ENCODE measurements around the gene YIPF3.
"Not testable (repeated sequence)": the region's sequence is repeated elsewhere in the genome, so short reads cannot be mapped to it uniquely, and the experiment has no call there.

YIPF3 gene

DNA sequence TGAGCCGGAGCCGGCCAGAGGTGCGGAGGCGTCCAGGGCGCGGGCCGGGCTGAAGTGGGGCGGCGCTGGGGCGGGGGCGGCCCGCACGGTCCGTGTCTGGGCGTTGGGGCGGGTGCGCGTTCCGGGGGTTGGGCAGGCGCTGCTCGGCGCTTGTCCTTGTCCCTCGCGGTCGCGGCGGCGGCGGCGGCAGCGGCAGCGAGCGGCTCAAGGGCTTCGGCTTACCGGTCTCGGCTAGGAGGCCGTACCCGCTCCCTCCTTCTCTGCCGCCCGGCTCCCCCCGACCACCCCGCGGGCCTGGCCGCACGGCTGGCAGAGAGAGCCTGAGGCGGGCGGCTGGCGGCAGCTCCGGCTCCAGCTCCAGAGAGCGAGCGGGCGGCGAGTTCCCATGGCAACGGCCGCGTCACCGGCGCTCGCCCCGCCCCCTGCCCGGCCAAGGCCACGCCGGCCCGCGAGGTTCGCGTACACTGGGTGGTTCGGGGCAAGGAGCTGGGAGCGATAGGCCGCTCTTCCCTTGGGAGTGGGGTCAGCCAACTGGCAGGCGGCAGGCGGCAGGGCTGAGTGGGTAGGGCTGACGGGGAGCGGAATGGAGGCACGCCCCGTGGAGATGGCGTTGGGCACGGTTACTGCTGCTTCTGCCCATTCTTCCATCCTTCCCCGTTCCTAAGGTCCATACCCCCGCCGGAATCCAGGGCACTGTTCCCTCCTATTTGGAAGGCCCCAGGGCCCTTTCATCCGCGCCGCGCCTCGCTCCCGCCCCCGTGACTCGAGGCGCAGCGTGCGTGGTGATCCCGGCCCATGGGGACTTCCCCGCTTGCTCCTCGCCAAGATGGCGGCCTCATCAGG lies 6.5 kb downstream of the YIPF3 start, which contains the start of gene LRRC73:
Gene LRRC73 (minus strand): TSS at position 363 of the 843 bp plus-strand sequence. CDS start 561 bp downstream, outside the sequence.
- DNase-seq (ENCODE audit: low read depth) = peak; percentile 39

DNA sequence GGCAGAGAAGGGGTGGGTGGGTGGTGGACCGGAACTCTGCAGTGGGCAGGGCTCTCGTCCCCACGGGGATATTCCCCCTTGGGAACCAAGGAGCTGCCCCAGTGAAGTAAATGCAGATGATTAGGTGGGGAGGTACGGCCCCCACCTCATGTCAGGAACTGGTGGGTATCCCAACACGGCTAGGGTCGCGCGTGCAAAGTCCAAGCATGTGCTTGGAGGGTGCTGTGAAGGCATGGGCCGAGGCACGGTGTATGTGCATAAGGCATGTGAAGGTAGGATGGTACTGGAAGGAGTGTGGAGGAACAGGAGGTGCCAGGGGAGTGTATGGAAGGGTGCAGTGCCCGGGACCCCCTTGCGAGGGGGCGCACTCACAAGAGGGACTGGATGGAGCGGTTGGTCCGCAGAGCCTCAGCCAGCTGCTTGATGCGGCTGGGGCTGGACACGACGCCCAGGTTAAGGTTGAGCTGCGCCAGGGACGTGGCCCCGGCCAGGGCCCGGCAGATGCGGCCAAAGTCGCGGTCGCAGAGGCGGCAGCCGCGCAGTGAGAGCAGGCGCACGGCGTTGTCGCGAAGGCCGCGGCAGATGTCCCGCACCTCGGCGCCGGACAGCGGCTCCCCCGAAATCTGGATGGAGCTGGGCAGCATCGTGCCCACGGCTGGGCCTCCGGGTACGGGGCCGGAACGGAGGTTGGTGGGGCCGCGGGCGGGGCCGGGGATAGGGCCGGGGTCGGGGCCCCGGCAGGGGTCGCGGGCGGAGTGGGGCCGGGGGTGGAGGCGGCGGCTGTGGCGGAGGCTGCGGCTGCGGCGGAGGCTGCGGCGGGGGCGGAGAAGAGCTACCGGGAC lies 7.4 kb downstream of the YIPF3 start:
- DNase-seq (ENCODE audit: low read depth) = no peak

DNA sequence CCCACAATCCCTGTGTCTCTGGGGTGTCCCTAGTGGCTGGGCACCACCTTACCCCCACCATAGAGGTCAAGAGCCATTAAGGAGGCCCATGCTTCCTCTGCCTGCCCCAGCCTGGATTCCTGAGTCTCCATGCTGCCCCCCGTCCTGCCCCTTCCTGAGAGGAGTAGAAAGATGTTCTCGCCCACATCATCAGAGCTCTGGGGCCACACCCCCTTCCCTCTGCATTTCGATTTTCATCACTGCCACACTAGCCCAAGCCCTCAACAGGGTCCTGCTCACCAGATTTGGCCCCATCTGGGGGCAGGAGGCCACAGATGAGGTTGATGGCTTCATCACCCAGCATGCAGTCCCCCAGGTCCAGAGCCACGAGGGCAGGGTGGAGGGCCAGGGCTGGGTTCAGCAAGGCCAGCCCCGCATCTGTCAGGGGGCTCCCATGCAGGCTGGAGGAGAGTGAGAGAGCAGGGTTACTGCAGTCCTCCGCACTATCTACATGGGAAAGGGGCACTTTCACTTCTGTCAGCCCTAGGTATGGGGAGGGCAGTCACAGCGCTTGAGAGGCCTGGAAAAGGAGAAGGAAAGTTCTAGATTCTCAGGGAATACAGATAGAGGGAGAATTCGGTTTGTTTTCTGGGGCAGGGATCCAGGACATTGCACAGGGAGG lies 8.1 kb downstream of the YIPF3 start:
- DNase-seq (ENCODE audit: low read depth) = no peak

DNA sequence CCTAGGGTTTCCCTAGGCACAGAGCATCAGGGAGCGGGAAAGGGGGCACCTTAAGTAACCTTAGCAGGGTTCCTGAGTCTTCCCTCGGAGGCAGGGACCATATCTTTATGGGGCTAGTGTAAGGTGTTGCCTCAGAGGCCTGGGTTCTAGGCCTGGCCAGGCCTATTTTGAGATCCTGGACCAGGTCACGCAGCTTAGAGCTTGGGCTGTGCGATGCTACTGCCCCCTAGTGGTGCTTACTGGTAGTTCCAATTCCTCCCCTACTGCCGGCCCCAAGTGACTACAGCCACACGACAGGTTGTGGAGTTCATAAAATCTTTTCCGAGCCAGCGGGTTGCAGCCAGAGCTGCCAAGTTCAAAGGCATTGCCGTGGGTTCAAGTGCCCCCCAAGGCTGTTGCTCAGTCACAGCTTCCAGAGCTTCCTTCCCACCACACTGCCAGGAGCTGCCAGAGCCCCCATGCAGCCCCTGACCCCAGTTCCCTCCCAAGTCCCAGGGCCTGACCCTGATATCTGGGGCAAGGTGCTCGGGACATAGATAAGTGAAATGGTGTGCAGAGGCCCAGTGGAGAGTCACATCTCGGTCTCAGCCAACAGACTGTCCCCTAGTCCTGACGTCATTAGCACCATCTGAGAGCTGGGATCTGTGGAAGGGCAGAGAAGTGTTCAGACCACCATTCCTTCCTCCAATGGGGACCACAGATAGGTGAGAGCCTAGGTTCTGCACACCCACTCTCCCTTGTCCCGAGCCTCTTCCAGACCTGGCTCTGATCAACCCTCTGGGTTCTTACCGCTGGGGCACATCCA lies 9.9 kb downstream of the YIPF3 start:
- peak; percentile 76 for DNase-seq (ENCODE audit: low read depth)

DNA sequence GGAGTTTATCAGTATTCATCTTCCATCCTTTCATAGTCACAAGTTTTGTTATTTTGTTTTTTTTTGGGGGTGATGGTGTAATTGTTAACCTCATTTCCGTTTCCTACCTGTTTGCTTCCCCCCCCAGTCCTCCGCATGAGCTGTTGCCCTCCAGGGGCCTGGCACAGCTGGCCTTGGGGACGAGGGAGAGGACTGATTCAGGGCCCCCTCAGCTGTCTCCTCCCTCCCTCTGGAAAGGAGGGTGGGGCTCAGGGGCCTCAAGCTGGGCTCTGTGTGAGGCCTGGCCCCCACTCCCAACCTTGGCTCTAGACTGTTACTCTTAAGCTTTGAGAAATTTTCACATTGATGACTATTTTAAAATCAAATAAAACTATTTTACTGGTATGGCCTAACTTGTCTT lies 10.6 kb downstream of the YIPF3 start:
- DNase-seq (ENCODE audit: low read depth) = no peak

DNA sequence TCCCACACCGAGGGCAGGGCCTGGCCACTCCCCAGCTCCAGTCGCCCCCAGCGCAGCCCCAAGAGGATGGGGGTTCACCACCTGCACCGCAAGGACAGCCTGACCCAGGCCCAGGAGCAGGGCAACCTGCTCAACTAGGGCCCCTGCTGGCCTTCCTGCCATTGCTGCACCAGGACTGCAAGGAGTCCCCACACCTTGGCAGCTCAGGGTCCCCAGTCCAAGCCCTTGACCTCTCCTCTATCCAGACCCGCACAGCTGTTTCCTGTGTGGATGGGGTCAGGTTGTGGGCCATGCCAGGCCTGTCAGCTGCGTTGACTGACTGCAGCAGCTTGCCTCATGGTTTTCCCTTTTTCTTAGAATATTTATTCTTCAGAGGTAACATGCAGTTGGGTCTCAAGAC lies 11.0 kb downstream of the YIPF3 start:
- no peak for DNase-seq (ENCODE audit: low read depth)

DNA sequence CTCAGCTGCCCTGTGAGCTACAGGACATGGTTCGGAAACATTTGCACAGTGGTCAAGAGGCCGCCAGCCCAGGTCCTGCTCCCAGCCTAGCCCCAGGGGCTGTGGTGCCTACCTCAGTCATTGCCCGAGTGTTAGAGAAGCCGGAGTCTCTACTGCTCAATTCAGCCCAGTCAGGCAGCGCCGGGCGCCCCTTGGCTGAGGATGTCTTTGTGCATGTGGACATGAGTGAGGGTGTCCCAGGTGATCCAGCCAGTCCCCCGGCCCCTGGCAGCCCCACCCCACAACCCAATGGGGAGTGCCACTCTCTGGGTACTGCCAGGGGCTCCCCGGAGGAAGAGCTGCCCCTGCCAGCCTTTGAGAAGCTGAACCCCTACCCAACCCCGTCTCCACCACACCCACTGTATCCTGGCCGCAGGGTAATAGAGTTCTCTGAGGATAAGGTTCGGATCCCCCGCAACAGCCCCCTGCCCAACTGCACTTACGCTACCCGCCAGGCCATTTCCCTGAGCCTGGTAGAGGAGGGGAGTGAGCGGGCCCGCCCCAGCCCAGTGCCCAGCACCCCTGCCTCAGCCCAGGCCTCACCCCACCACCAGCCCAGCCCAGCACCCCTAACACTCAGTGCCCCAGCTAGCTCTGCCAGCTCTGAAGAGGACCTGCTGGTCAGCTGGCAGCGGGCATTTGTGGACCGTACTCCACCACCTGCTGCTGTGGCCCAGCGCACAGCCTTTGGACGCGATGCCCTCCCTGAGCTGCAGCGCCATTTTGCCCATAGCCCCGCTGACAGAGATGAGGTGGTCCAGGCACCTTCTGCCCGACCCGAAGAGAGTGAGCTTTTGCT lies 11.8 kb downstream of the YIPF3 start:
- DNase-seq (ENCODE audit: low read depth) = no peak

DNA sequence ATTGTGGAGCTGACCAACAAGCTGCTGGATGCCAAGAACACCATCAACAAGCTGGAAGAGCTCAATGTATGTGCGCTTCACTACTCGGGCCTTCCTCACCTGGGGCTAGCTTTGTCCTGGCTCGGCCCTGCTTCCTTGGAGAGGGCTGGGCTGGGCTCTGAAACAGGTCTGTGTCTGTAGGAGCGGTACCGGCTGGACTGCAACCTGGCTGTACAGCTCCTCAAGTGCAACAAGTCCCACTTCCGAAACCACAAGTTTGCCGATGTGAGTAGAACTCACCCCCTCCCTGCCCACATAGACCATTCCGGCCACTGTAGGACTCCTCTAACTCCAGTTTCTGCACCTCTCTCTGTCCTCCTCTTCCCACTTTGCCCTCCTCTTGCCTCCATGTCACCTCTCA lies 13.3 kb downstream of the YIPF3 start:
- no peak for DNase-seq (ENCODE audit: low read depth)

DNA sequence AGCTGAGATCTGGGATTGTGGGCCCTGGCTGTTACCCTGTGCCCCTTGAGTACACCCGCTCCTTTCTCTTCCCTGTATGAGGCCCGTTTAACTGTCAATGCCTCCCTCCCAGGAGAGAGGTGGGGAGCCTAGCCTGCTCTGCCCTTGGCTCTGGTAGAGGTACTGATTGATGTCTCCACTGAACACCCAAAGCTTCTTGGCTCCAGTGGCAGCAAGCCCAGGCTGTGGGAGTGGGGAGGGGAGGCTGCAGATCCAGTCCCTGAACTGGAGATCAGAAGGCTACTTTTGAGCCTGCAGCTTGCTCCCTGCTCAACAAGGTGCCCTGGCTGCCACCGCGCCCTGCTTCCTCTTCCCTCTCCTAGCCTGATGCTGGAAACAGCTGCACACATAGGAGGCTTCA lies 14.1 kb downstream of the YIPF3 start:
- DNase-seq (ENCODE audit: low read depth) = no peak

DNA sequence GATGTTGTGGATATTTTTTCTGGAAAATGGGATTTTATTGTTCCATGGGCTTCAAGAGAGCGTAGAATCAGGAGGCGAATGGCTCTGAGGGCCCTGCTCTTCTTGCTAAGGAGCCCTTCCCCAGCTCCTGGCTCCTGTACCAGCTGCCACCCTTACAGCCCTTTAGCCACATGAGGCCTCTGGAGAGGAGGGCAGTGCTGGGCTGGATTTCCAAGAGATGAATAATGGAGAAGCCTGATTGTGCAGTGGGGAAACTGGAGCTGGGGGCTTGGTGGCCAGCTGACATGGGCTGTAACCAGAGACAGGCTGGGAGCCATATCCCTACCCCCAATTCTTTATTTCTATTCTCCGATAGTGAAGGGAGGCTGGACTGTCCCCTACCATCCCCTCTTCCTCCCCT lies 15.8 kb downstream of the YIPF3 start:
- DNase-seq (ENCODE audit: low read depth) = no peak

DNA sequence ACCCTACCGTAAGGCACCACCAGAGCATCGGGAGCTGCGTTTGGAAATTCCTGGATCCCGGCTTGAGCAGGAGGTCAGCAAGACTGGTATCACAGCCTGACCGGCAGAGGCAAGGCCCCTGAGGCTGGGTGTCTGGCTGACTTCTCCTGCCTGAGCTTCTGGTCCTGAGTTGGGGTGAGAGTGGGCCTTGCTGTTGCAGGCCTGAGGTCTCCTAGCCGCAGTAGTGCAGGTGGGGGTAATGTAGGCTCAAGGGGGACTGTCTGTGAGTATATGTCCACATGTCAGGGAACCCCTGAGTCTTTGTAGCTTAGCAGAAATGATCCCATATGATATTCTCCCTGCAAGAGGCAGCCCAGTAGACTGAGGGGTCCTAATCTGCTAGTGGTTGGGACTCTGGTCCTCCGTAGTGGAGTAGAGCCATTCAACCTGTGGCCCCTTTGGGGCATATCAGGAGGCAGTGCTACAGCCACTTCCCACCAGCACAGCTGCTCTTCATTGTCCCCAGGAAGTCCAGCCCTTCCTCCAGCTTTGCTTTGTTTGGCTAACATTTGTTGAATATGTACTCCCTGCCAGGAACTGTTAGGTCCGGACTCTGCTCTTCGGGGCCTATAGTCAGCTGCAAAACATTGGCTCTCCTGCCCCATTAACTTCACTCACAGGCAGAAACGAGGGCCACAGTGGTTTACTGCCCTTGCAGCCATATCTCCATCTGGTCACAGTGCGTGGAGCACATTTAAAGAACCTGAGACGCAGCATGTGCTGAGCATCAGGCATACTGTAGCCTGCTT lies 17.5 kb downstream of the YIPF3 start:
- DNase-seq (ENCODE audit: low read depth) = no peak

DNA sequence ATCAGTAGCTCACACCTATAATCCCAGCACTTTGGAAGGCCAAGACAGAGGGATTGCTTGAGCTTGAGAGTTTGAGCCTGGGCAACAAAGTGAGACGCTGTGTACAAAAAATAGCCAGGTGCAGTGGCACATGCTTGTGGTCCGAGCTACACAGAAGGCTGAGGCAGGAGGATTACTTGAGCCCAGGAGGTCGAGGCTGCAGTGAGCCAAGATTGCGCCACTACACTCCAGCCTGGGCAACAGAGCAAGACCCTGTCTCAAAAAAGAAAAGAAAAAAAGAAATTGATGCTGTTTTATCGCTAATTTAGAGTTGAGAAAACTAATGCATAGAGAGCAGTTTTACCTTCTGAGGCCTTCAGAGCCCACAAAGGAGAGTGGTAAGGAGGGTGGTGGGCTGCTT lies 18.4 kb downstream of the YIPF3 start:
- not testable (repeated sequence) for DNase-seq (ENCODE audit: low read depth)

DNA sequence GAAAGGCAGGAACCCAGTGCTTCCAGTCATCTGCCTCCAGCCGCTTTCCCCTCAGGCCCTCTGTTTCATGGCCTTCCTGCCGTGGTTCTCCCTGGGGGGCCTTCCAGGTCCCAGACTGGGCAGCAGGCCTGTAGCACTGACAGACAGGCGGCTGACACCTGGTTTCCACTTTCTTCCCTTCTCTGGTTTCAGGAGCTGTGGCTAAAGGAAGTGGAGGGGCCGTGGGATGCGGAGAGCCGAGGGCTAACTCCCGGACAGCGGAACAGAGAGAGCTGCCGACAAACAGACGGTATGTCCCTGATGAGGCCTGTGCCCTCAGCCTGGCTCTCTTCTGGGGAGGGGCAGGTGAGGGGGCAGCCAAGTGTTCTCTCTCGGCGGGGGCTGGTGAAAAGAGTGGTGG lies 19.0 kb downstream of the YIPF3 start:
- no peak for DNase-seq (ENCODE audit: low read depth)

DNA sequence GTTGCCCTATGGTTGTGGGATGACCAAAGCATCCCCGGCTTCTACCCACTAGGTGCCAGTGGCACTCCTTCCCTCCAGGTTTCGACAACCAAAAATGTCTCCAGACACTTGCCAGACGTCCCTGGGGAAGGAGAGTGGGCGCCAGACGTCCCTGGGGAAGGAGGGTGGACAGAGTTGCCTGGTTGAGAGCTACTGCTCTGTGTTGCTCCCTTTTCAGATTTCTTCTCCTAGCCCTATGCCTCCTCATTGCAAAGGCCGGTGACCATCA lies 19.7 kb downstream of the YIPF3 start:
- no peak for DNase-seq (ENCODE audit: low read depth)

DNA sequence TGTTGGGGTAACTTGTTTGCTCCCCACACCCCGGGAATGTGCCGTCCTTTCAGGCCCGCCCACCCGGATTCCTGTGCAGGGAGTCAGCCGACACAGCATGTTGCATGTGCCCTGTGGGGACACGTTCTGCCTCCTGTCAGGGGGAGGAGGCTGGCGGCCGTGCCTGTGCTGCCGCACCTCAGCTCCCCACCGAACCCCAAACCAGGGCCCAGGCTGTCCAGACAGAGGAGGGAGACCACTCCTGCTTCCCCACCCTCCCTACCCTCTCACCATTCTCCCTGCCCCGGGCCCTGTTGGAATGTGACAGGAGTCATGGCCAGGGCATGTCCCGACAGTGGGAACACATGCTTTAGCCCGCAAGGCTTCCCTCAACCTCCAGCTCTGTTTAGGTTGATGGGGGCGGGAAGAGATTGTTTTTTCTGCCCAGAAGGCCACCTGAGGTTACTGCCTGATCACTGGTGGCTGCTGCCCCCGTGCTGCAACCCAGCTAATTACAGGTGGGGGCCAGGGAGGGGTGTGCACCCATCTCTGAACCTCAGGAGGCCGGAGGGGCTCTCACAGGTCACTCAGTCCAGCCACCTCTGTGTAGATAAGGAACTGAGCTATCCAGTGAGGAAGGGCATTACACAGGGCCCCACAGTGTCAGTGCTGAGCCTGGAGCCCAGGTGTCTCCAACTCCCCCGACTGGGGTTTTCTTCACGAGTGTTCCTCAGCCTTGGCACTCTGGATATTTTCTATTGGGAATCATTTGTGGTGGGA lies 20.2 kb downstream of the YIPF3 start:
- DNase-seq (ENCODE audit: low read depth) = no peak

DNA sequence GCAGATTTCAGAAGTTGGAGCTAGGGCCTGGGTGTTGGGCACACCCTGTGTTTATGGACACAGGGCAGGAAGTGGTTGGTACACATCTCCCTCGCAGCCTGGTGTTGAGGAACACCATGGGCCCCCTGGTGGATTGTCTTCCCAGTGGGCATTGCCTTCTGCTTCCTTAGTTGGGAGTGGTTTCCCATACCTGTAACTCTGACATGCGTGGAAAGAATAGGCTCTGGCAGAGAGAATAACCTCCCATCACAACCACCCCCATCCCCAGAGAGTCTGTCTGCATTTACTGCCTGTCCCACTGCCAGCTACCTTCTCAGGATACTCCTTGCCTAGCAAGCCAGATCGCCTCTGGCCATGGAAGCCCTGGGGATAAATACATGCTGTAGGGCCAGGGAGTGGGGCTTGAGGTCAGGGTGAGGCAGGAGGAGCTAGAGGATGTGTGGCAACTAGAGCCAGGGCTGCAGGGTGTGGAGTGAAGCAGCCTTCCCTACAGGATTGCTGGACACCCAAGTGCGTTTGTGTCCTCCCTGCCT lies 21.3 kb downstream of the YIPF3 start:
- no peak for DNase-seq (ENCODE audit: low read depth)

DNA sequence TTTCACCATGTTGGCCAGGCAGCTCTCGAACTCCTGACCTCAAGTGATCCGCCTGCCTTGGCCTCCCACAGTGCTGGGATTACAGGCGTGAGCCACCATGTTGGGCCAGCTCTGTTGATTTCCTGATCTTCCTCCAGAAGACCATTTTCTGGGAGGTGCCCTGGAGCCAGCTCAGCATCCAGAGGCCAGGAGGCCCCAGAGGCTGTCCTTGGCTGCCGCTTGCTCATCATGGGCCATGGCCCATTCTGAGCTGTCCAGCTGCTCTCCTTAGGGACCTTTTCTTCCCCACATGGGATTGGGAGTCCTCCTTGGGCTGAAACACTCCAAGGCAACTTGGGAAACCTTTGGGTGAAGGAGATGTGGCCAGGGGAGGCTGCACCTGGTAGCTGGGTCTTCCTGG lies 22.0 kb downstream of the YIPF3 start:
- DNase-seq (ENCODE audit: low read depth) = no peak

DNA sequence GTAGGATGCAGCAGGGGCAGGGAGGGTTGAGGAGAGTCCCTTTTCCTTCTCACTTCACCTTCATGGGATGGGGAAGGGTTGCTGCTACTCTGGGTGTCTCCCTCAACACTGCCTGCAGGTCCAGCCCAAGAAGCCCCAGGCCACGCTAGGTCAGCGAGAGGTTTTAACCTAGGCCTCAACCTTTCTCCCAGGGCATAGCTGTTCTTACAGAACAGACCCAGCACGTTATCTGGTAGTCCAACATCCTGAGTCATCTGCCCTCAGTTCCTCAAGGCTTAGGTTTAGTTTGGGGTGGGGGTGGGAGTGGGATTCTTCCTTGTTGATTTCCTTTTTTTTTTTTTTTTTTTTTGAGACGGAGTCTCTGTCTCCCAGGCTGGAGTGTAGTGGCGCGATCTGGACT lies 22.4 kb downstream of the YIPF3 start:
- no peak for DNase-seq (ENCODE audit: low read depth)

DNA sequence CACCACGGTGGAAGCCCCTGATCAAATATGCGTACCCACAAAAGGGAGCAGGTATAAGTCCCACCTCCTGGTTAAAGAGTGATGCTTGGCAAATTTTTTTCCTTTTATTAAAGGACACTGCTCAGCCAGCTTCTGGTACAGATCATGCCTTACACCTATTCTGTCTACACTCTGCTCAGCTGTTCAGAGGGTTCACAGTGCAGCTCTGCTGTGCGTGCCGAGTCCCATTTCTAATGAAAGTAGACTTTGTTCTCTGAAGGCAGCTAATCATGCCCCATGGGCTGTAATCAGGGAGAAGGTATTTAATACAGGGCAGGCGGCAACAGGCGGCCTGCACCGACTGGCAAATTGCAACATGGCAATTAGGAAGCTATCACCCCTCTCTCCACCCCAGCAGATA lies 22.9 kb downstream of the YIPF3 start:
- no peak for DNase-seq (ENCODE audit: low read depth)
